Hematopoietic multipotent progenitor cell (in vitro differentiated cells): ENCODE measurements around the gene PIP5K1A. TPM values are rescaled to one million over a fixed set of nuclear protein-coding genes. Genes with fewer than 3 reads are reported as not detected.
"Not testable (repeated sequence)": the region's sequence is repeated elsewhere in the genome, so short reads cannot be mapped to it uniquely, and the experiment has no call there.

Experiments
- DNase-seq, 3 donors: peaks; one replicate each; pipeline ENCODE4 v3.0.0-alpha.2; 2011 to 2015; ENCODE audit warnings: low read depth in 2 of 3, low spot score in 2 of 3
- total RNA-seq: library from RNA; depleted of rRNA; stranded (reverse); fragments of >200 nt; gene quantifications from one replicate; pipeline ENCODE4 v1.2.3, GENCODE V29; 2012

Gene PIP5K1A
- total RNA-seq, 1 donor = 28.5 TPM

DNA sequence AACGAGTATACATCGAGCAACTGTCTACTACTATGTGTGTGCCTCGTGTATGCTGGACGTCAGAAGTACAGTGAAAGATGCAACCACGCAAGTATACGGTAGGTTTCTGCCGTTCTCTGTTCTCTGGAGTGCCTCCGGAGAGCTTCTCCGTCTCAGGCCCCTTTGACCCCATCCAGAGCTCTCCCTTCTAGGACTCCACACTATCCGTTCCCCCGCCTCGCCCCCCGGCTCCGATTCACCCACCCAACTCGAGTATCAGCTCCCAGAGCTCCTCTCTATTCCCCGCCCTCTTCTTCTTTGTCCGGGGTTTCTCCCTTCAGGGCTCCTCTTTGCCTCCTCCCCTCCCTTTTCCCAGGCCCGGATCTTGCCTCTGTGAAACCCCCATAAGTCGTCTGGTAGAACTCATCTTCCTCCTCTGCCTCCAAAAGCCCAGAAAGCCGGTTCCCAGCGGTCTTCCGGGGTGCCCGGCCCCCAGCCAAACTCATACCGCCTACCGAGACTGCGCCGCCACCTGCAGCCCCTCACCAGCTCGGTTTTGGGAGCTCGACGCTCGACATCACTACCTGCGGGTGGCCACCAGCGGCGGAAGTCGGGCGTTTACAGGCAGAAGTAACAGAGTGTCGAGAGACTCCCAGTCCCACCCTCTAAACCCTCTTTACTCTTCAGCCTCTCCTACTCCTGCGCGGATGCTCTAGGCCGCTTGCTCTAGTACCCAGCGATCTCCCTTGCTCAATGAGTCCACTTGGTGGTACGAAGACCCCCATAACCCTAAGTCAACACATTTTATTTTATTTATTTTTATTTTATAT lies 8.5 kb upstream of the PIP5K1A start, which contains the start of gene VPS72:
Gene VPS72, minus strand, starts transcription at position 561 of the 809 bp plus-strand sequence. Its CDS starts 76 bp downstream, at position 485.
- peak; percentile 65 to 90 (median 85) for DNase-seq

DNA sequence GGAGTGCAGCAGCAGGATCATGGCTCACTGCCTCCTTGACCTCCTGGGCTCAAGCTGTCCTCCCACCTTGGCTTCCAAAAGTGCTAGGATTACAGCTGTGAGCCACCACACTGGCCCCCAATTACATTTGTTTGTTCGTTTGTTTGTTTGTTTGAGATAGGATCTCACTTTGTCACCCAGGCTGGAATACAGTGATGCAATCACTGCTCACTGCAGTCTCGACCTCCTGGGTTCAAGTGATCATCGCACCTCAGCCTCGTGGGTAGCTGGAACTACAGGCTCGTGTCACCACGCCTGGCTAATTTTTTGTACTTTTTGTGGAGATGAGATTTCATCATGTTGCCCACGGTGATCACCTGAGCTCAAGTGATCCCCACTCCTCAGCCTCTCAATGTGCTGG lies 6.3 kb upstream of the PIP5K1A start:
- DNase-seq = no peak

DNA sequence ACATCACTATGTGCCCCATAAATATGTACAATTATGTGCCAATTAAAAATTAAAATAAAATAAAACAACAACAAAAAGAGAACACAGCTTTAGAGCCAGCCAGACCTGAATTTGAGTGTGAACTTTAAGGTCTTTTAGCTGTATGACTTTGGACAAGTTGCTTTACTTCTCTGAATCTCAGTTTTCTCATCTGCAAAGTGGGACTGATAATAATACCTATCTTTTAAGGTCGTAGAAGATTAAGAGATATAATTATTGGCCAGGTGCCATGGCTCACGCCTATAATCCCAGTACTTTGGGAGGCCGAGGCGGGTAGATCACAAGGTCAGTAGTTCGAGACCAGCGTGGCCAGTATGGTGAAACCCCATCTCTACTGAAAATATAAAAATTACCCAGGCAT lies 5.0 kb upstream of the PIP5K1A start:
- DNase-seq = no peak

DNA sequence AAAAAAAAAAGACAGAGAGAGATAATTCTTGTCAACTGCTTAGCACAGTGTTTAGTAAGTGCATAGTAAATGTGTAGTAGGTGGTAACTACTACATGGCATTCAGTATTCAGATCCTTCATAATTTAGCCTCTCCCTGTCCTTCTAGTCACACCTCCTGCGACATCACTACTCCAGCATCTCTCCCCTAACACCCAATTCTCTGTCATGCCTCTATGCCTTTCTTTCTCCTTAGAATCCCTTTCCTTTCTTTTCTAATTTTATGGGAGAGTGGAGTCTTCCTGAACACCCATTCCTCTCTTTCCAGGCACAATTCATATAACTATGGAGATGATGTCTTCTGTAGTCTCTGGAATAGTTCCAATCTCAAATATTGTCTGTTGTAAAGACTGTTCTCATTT lies 4.5 kb upstream of the PIP5K1A start:
- no peak for DNase-seq

DNA sequence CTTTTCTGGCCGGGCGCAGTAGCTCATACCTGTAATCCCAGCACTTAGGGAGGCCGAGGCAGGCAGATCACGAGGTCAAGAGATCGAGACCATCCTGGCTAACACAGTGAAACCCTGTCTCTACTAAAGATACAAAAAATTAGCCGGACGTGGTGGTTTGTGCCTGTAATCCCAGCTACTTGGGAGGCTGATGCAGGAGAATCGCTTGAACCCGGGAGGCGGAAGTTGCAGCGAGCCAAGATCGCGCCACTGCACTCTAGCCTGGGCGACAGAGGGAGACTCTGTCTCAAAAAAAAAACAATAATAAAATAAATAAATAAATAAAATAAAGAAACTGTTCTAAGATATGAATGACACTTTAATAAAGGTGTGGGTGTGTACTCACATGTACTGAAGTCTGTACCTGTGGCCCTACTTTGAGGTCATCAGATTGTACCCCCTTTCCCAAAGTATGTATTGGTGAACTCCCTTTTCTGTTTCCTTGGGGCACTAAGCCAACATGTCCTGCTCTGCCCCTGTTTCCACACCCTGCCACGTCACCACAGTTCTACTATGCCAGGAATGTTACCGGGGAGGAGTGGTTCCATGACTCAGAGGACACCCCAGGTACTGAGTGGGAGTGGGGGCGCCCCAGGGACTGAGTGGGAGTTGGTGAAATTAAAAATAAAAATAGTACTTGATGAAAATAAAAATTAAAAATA lies 3.3 kb upstream of the PIP5K1A start:
- DNase-seq = not testable (repeated sequence)

DNA sequence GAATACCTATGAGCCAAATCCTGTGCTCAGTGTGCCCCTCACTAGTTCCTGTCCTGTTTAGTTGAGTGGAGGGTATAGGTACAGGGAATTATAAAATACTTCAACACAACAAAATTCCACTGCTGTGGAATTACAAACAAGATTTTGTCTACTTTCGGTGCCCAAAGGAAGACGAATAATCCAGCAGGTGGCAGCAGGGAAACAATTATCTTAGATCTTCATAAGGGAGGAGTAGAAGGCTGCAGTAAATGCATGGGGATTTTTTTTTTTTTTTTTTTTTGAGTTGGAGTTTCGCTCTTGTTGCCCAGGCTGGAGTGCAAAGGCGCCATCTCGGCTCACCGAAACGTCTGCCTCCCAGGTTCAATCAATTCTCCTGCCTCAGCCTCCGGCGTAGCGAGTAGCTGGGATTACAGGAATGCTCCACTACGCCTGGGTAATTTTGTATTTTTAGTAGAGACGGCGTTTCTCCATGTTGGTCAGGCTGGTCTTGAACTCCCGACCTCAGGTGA lies 2.0 kb upstream of the PIP5K1A start:
- DNase-seq = peak in 2 of 3 donors; percentile 71 to 87

DNA sequence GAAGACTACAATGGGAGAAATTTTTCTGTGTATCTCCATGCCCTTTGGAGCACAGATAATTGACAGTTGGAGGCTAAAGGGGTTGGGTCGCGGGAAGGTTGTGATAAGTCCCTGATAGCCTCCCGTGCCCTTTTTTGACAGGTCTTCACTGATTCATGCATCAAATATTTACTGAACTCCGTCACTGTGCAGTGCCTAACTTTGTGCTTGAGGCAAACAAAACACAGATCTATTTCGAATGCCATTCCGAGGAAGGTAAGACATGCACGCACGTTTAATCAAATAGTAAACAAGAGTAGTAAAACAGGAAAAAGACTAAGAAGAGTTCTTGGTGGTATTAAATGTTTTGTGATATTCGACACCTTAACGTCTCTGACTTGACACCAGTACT lies 494 bp upstream of the PIP5K1A start:
- no peak for DNase-seq

DNA sequence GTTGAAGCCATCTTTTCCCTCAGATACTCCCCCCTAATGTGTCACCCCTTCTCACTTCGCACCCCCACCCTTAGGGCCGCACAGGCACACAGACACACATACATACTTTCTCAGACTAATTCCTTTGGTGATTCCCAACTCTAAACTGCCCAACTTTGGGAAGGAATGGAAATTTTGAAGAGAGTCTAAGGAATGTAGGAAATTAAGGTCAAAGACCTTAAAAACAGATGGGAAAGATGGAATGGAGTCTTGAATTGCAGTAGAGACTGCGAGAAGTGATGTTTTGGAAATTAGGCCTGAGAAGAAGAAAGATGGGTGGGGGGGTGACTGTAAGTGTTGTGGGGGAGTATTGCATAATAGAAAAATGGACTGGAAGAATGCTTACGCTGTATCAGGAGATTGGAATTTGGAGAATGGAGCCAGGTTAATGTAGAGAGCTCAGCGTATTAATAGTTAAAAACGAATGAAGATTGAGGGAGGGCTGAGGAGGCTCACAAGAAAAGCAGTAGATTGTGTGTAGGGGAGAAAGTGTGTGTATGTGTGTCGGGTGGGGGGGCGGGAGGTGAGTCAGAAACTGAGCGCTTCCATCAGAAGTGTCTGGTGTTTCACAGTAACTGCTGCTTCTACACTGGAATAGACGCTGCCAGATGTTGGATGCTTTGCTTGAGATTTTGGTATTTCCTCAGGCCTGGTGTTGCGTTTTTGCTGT lies 1.7 kb downstream of the PIP5K1A start:
- no peak for DNase-seq

DNA sequence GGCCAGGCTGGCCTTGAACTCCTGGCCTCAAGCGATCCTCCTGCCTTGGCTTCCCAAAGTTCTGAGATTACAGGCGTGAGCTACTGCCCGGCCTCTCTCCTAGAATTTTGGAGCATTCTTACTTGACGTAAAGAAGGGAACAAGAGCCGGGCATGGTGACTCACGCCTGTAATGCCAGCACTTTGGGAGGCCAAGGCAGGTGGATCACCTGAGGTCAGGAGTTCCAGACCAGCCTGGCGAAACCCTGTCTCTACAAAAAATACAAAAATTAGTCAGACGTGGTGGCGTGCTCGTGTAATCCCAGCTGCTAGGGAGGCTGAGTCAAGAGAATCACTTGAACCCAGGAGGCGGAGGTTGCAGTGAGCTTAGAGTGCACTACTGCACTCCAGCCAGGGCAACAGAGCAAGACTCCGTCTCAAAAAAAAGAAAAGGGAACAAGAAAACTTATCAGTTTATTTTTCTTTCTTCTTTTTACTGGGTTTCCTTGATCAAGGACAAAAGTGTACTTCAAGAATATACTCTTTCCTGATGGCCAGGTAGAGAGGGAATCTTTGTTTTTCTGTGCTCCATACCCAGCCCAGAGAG lies 7.1 kb downstream of the PIP5K1A start:
- DNase-seq = not testable (repeated sequence)

DNA sequence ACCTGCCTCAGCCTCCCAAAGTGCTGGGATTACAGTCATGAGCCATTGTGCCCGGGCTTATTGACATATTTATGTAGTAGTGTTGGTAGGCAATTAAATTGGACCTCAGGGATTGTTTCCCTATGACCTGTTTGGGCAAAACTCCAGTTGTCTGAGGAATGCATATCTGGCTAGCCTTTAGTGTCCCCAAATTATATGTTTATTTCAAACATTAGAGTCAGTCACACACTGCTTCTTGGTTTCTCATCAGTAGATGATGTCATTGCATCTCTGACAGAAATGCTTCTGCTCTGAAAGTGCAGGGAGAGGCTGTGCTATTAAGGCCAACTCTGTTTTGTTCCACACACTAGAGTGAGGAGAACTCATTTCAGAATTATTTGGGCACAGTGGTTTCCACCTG lies 12.5 kb downstream of the PIP5K1A start:
- DNase-seq = no peak

DNA sequence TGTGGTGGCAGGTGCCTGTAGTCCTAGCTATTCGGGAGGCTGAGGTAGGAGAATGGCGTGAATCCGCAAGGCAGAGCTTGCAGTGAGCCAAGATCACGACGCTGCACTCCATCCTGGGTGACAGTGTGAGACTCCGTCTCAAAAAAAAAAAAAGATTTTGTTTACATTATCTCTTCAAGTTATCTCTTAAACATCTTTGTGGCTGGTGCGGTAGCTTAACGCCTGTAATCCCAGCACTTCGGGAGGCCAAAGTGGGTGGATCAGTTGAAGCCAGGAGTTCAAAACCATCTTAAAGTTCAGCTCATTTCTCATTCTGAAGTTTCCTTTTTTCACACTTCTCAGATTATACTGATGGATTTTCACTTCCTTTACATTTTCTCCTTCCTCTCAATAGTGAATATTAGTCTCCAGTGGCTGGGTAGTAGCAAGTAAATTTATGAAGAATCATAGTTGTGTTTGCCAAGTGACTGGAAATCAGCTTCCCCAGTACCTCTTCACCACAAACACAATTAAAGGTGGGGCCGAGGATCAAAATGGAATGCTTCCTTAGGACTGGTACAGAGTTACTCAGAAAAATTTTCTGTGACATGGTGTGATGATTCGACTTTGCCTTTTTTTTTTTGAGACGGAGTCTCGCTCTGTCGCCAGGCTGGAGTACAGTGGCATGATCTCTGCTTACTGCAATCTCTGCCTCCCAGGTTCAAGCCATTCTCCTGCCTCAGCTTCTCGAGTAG lies 13.8 kb downstream of the PIP5K1A start:
- DNase-seq = no peak

DNA sequence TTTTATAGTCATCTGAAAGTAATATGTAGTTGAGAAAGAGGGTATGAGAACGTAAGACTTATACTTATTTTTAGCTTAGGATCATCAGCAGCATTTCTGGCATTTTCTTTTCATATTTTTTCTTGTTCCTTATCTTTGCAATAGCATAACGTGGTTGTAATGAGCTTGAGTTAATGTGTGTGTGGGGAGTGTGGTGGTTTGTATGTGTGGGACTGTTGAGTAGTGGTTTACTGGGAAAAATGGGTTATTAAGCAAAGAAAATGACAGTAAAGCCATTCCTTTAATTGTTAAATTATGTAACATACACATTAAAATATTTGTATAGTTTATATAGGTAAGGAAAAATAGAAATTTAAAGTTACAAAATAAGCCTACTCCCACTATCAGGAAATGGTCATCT lies 15.2 kb downstream of the PIP5K1A start:
- DNase-seq = no peak

DNA sequence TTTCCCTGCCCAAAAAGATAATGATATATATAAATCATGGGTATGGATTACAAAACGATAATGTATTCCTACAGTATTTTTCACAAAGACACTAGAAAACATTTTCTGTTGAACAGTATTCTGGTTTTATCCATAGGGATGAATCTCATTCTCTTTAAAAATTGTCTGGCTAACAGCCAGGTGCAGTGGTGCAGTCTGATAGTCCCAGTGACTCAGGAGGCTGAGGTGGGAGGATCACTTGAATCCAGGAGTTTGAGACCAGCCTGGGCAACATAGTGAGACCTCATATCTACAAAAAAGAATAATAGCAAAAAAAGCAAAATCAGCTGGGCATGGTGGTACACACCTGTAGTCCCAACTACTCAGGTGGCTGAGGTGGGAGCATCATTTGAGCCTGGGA lies 23.3 kb downstream of the PIP5K1A start:
- DNase-seq = no peak

DNA sequence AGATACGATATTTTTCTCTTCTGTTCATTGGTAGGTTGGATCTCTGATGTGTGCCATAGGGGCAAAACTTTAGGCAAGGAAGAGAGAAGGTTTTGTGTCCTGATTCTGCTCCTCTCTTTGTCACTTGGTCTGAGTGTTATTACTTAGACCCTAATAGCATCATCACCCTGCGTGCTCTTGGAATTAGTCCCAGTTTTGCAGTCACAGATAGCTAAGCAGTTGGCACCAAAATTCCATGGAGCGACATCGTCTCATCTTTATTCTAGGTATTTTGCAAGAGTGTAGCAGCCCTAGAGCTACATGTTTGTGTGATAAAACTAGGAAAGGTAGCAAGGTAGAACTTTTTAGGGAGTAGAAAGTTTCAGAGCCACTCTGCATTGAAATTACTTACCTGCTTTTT lies 23.8 kb downstream of the PIP5K1A start:
- no peak for DNase-seq

DNA sequence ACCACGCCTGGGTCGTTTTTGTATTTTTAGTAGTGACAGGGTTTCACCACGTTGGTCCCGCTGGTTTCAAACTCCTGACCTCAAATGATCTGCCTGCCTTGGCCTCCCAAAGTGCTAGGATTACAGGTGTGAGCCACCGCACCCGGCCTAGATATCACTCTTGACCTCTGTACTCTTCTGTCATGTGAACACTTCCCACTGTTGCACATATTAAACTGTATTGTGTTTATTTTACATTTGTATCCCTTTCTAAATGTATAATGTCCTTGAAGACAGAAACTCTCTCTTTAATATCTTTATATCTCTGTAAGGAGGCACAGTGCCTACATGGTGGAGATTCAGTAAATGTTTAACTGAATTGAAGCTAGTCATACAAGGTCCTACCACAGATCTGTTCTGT lies 36.9 kb downstream of the PIP5K1A start:
- no peak for DNase-seq

DNA sequence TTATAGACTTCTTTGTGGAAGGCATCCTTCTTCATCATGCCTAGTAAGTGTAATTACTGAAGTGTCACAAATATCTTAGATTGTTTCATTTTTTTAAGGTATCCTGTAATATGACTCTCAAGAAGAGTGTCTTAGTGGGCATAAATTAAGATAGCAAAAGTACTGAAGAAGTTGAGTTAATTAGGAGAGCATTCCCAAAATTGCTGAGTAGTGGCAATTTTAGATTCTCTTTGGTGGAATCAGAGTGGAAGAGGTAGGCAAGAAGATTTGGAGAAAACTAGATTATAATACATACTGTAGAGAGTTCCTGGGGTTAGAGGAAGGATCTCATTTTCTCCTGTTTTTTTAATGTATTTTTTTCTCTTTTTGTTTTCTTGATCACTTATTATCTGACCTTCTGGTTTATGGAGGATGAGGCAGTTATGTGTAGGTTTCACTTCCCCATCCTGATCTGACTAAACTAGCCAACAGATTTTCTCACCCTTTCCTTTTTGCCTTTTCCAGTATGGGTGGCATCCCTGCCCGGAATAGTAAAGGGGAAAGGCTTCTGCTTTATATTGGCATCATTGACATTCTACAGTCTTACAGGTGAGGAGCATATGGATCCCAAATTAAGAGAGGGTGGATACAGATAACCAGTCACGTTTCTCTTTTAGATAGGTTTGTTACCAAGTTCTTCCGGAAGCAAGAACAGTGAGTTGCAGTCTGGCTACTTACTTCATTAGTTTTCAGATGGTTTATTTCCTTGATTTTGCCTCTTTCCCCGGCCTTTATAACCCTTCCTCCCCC lies 39.5 kb downstream of the PIP5K1A start:
- no peak for DNase-seq

DNA sequence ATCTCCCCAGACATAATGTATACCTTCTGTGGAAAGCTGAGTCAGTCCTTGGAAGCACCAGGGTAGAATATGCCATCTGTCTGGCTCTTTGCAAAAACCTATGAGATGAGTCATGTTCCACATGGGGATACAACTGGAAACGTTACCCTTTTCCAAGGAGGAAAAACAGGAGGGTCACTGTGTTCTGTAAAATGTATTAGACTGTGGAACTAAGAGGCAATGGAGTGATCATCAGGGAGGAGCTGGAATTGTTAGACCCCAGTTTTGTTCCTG lies 40.1 kb downstream of the PIP5K1A start:
- DNase-seq = no peak

DNA sequence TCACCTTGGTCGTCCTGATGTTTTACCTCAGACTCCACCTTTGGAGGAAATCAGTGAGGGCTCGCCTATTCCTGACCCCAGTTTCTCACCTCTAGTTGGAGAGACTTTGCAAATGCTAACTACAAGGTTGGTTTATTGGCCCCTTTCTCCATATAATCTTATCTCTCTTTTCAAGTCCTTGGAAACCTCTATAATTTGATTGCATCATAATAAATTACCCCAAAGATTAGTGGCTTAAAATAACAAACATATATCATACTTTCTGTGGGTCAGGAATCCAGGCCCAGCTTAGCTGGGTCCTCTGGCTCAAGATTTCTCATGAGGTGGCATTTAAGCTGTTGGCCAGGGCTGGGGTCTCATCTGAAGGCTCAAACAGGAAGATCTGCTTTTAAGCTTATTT lies 44.1 kb downstream of the PIP5K1A start:
- no peak for DNase-seq

DNA sequence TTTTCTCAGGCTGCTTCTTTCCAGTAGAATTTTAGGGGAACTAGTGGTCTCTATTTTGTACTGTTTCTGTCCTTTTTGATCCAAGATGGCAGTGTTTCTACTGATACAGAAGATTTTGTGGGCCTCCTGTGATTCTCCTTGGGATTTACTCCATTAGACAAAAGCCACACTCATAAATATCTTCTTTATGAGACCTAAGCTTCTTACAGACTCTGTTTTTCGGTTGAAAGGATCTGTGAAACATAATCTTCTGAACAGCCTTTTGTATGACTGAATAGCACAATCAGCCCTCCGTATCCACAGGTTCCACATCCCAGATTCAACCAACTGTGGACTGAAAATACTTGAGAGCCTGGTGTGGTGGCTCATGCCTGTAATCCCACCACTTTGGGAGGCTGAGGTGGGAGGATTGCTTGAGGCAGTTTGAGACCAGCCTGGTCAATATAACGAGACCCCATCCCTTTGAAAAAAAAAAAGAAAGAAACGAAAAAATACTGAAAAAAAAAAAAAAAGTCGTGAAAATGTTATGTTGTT lies 45.4 kb downstream of the PIP5K1A start:
- DNase-seq = no peak
